Keratinocyte (primary cell): ENCODE measurements around the gene ELOVL7.

ENCODE experiments used
- EZH2 ChIP-seq: IDR thresholded peaks from one replicate; pipeline ENCODE4 v1.6.1; 2012; ENCODE audit warnings: inconsistent platforms, mild to moderate bottlenecking, low read length, moderate library complexity
- TF ChIP-seq, protein P1 (sequence below), 3 experiments: IDR thresholded peaks in 1 of 3; conservative IDR thresholded peaks in 1 of 3; optimal IDR thresholded peaks in 1 of 3; 2 replicates in 2 of 3; 3 replicates in 1 of 3; pipeline versions ENCODE3 to v1.5.1; 2011; ENCODE audit warnings: low read length in 3 of 3, mild to moderate bottlenecking in 3 of 3, moderate library complexity in 2 of 3, control low read depth in 1 of 3, inconsistent platforms in 1 of 3; ENCODE audit not compliant: insufficient read depth in 2 of 3; ENCODE audit errors: extremely low read depth in 1 of 3

DNA sequence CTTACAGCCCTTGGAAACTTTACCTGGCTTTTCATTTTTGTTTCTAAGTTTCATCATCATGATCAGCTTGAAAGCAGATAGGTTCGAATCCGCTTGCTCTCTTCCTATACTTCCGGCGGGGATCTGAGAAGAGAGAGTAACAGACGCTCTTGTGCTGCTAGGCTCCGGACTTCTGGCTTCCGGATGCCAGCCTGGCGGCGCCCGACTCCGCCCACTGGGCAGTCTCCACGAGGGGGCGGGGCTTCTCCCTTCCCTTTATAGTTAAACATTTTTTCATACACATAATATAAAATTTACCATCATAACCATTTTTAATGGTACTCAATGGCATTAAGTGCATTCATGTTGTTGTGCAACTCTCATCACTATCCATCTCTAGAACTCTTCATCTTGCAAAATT, 49.5 kb upstream of the ELOVL7 start:
- TF ChIP-seq, protein P1, sequence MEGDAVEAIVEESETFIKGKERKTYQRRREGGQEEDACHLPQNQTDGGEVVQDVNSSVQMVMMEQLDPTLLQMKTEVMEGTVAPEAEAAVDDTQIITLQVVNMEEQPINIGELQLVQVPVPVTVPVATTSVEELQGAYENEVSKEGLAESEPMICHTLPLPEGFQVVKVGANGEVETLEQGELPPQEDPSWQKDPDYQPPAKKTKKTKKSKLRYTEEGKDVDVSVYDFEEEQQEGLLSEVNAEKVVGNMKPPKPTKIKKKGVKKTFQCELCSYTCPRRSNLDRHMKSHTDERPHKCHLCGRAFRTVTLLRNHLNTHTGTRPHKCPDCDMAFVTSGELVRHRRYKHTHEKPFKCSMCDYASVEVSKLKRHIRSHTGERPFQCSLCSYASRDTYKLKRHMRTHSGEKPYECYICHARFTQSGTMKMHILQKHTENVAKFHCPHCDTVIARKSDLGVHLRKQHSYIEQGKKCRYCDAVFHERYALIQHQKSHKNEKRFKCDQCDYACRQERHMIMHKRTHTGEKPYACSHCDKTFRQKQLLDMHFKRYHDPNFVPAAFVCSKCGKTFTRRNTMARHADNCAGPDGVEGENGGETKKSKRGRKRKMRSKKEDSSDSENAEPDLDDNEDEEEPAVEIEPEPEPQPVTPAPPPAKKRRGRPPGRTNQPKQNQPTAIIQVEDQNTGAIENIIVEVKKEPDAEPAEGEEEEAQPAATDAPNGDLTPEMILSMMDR (optimal IDR thresholded peaks at IDR 0.05 in 1 of 3, IDR thresholded peaks at IDR 0.05 in 1 of 3, conservative IDR thresholded peaks at IDR 0.05 in 1 of 3; ENCODE audit: extremely low read depth in 1 of 3, insufficient read depth in 2 of 3, low read length in 3 of 3) = no peak
- no peak for TF ChIP-seq EZH2
